Measurements from ENCODE around the gene SH2D2A.

Gene SH2D2A

DNA sequence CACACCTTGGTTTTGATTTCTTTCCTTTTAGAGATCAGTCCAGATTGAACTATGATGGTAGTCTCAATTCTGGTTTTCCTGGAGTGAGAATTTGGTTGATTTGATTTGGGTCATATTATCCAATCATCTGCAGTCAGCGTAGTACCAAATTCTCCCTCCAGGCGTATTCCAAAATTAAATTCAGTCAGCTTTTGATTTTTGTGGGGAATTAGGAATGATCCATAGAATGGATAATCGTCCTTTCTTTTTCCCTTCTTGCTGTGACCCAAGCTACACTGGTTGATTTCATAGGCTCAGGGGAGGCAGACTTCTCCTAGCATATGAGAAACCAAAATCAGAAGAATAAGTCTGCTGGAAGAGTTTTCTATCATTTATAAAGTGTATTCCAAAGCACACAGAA lies 44.4 kb downstream of the SH2D2A start:
- TF ChIP-seq POLR2AphosphoS5 (IDR thresholded peaks at IDR 0.05; ENCODE audit: low read depth) (no peak), GABPA (IDR thresholded peaks at IDR 0.05; ENCODE audit: low read depth) (no peak)
- TF ChIP-seq, protein P1, sequence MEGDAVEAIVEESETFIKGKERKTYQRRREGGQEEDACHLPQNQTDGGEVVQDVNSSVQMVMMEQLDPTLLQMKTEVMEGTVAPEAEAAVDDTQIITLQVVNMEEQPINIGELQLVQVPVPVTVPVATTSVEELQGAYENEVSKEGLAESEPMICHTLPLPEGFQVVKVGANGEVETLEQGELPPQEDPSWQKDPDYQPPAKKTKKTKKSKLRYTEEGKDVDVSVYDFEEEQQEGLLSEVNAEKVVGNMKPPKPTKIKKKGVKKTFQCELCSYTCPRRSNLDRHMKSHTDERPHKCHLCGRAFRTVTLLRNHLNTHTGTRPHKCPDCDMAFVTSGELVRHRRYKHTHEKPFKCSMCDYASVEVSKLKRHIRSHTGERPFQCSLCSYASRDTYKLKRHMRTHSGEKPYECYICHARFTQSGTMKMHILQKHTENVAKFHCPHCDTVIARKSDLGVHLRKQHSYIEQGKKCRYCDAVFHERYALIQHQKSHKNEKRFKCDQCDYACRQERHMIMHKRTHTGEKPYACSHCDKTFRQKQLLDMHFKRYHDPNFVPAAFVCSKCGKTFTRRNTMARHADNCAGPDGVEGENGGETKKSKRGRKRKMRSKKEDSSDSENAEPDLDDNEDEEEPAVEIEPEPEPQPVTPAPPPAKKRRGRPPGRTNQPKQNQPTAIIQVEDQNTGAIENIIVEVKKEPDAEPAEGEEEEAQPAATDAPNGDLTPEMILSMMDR (IDR thresholded peaks at IDR 0.05; ENCODE audit: insufficient read depth, low read length): no peak
- Histone ChIP-seq H3K27ac (replicated peaks) (no peak overlapping the region), H3K4me3 (replicated peaks; ENCODE audit: insufficient read depth, low read length) (no peak overlapping the region), H3K27me3 (ENCODE audit: insufficient read depth, poor library complexity, severe bottlenecking) (no peaks in the 10 kb centered on the region)
- no peak for DNase-seq (ENCODE audit: low read depth in 1 of 2, low spot score in 1 of 2)

DNA sequence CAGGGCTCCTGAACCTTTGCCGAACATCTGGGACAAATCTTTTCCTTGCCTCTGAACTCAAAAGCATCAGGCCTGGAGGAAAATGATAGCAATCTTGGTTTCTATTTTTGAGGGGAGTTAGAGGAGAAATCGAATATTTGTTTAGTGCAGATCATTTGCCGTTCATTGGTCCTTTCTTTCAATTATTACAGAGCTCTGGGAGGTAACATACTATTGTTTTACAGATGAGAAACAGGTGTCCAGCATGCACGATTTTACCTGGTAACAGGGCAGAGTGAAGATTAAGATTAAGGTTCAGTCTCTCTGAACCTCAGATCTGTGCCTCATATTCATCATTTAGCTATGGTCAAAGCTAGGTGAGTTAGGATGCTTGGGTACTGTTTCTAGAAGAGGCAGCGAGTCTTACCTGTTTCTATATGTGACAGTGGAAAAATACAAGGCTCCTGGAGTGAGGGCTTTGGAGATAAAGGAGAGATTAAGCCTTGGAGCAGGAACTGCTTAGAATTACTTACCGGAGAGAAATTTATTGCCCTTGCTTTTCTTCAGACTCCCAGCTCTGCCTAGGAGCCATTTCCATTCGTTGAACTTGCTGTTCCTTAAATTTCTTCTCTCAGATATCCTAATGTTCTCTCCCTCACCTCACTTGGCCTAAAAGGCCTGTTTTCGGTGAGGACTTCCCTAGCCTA lies 47.9 kb downstream of the SH2D2A start:
- TF ChIP-seq SPI1 (IDR thresholded peaks at IDR 0.05; ENCODE audit: borderline replicate concordance, low read depth) (no peak), POLR2AphosphoS5 (IDR thresholded peaks at IDR 0.05; ENCODE audit: low read depth) (no peak), GABPA (IDR thresholded peaks at IDR 0.05; ENCODE audit: low read depth) (no peak)
- TF ChIP-seq, protein P1 (IDR thresholded peaks at IDR 0.05; ENCODE audit: insufficient read depth, low read length): no peak
- TF ChIP-seq, protein P2, sequence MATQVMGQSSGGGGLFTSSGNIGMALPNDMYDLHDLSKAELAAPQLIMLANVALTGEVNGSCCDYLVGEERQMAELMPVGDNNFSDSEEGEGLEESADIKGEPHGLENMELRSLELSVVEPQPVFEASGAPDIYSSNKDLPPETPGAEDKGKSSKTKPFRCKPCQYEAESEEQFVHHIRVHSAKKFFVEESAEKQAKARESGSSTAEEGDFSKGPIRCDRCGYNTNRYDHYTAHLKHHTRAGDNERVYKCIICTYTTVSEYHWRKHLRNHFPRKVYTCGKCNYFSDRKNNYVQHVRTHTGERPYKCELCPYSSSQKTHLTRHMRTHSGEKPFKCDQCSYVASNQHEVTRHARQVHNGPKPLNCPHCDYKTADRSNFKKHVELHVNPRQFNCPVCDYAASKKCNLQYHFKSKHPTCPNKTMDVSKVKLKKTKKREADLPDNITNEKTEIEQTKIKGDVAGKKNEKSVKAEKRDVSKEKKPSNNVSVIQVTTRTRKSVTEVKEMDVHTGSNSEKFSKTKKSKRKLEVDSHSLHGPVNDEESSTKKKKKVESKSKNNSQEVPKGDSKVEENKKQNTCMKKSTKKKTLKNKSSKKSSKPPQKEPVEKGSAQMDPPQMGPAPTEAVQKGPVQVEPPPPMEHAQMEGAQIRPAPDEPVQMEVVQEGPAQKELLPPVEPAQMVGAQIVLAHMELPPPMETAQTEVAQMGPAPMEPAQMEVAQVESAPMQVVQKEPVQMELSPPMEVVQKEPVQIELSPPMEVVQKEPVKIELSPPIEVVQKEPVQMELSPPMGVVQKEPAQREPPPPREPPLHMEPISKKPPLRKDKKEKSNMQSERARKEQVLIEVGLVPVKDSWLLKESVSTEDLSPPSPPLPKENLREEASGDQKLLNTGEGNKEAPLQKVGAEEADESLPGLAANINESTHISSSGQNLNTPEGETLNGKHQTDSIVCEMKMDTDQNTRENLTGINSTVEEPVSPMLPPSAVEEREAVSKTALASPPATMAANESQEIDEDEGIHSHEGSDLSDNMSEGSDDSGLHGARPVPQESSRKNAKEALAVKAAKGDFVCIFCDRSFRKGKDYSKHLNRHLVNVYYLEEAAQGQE (IDR thresholded peaks at IDR 0.05; ENCODE audit: insufficient replicate concordance, low read depth): no peak
- H3K27ac ChIP-seq (replicated peaks): peak overlapping the region; percentile 91; the same call in 1 of the 2 replicates
- H3K27me3 ChIP-seq (ENCODE audit: insufficient read depth, poor library complexity, severe bottlenecking): no peaks in the 10 kb centered on the region
- DNase-seq (ENCODE audit: low read depth in 1 of 2, low spot score in 1 of 2): no peak
- H3K4me3 ChIP-seq (replicated peaks; ENCODE audit: insufficient read depth, low read length): peak overlapping the region; percentile 87

DNA sequence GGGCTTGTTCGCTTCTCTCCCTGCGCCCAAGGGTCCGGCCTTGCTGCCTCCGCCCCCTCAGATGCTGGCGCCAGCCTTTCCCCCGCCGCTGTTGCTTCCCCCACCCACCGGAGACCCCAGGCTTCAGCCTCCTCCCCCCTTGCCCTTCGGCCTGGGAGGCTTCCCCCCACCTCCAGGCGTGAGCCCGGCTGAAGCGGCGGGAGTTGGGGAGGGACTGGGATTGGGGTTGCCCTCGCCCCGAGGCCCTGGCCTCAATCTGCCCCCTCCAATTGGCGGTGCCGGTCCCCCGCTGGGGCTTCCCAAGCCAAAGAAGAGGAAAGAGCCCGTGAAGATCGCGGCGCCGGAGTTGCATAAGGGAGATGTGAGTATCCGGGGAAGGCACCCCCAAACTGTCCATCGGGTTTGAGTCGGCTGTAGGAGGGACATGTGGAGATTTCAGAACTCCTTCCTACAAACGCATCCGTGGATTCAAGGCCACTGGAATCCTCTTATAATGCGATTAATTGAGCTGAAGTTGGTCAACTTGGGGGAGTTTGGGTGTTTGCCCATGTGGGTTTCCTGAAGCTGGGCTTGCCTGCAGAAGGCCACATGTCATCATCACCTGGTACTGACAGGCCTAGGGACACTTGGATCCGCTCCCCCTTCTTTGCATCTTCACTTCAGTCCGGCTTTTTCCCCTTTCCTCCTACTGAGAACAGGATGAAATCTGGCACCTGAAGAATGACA lies 48.6 kb downstream of the SH2D2A start:
- no peak for TF ChIP-seq SPI1 (IDR thresholded peaks at IDR 0.05; ENCODE audit: borderline replicate concordance, low read depth)
- TF ChIP-seq, protein P2 (IDR thresholded peaks at IDR 0.05; ENCODE audit: insufficient replicate concordance, low read depth): no peak
- TF ChIP-seq, protein P1 (IDR thresholded peaks at IDR 0.05; ENCODE audit: insufficient read depth, low read length): no peak
- TF ChIP-seq GABPA (IDR thresholded peaks at IDR 0.05; ENCODE audit: low read depth): no peak
- no peak for TF ChIP-seq POLR2AphosphoS5 (IDR thresholded peaks at IDR 0.05; ENCODE audit: low read depth)
- Histone ChIP-seq H3K27ac (replicated peaks) (peak overlapping the region; percentile 91), H3K27me3 (ENCODE audit: insufficient read depth, poor library complexity, severe bottlenecking) (no peaks in the 10 kb centered on the region), H3K4me3 (replicated peaks; ENCODE audit: insufficient read depth, low read length) (peak overlapping the region; percentile 87)
- DNase-seq (ENCODE audit: low read depth in 1 of 2, low spot score in 1 of 2): peak; percentile 31 to 41
